NCI-H2196 treated with DMSO at 0.1 percent for 48 hours (cell line): Measurements from ENCODE around the gene GP1BB.
A peak's percentile ranks its signal among the peaks of the same experiment; 100 is the strongest.

ENCODE experiments used
- DNase-seq: peaks from one replicate; lab custom pipeline; 2025; ENCODE audit not compliant: unreplicated experiment; lab: John Stamatoyannopoulos, UW

The GP1BB gene

DNA sequence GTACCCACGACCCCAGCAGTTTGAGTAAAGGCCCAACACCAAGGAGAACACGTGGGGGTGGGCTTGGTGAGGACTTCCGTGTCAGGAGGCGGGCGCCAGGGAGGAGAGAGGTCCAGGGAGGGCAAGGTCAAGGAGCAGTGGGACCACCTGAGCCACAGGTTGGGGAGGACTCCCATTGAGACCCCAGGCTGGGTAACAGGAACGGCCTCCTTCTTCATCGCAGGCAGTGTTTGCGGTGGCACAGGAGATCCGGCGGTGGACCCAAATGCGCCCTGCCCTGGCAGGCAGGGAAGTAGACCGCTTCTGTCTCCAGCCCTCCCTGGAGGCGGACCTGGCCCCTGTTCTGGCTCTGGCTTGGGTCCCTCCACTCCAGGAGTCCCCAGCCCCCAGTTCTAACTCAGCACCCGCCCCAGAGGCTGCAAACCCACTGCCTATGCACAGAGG, 31.4 kb downstream of the GP1BB start:
- no peak for DNase-seq

DNA sequence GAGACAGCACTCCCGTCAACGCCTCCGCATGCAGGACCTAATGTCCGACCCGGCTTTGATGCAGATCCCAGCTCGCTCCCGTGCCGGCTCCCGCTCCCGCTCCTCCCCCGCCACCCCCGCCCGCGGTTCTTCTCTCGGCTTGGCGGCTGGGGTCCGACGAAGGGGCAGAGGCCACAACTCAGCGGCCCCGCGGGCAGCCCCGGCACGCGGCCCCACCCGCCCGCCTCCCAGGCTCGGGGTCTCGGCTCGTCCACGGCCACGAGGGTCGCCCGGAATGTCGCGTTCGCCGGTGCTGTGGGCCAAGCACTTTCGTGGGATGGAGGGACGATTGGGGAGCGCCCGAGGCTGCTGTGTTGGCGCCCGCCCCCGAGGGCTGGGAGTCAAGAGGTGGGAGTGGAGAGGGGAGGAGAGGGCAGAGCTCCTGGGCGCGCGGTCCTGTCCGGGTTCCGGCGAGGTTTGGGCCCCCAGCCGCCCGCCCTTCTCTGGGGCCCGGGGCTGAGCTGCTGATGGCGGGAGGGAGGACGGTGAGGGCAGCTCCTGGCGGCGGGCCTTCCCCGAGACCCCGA, 31.9 kb downstream of the GP1BB start:
- no peak for DNase-seq

DNA sequence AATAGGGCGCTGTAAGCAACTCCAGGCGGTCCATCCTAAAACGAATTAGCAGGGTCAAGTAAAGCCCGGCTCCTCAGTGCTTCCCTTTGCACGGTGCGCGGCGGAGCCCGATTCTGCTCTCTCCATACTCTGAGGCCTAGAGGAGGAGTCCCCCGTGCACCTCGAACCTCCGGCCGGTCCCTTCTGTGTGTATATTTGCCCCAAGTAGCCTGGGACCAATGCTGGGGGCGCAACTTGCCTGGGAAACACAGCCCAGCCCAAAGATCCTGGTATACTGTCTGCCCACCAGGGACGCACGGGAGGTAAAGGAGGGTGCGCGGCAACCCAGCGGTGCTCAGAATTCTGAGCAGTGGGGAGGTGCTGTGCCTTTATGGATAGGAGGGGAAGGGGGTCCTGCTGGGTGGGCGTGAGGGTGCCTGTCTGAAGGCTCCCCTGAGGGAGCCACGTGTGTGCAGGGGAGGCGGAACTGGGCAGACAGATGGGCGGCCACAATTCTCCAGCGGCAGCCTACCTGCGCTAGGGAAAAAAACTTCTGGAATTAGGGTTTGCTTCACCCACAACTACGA, 32.5 kb downstream of the GP1BB start:
- no peak for DNase-seq

DNA sequence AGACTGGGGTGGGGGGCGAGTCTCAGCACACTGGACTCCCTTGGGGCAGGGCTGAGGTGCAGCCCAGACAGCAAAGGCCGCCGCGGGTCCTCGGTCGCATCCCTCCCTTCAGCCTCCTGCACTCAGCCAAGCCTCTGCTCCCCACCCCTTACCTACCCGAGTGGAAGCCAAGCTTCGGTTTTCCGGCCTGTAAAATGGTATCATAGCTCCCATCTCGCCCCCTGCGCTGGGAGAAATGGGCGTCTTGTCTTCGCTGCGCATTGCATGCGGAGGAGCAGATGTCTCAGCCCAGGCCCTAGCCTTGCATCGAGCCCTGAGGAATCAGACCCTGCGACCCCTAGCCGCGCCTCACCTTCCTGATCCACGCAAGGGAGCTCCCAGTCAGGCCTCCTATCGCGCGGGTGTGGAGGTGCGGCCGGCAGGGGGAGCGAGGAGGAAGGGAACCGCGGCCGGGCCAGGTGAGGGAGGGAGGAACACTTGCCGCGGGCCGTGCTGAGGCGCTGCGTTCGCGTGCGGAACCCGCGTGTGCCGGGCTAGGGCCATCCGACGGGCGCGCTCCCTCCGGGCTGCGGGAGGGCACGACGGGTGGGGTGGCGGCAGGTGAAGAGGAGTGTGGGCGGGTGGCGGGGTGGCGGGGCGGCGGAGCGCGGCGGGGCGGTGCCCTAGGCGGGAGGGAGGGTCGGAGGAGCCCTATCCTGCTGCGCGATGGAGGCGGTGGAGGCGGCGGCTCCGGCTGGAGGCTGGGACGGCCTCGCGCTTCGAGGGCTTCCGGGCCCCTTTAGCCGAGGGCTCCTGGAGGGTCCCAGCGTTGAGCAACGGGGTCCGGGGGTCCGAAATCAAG, 33.2 kb downstream of the GP1BB start:
- DNase-seq, result peak; percentile 21

DNA sequence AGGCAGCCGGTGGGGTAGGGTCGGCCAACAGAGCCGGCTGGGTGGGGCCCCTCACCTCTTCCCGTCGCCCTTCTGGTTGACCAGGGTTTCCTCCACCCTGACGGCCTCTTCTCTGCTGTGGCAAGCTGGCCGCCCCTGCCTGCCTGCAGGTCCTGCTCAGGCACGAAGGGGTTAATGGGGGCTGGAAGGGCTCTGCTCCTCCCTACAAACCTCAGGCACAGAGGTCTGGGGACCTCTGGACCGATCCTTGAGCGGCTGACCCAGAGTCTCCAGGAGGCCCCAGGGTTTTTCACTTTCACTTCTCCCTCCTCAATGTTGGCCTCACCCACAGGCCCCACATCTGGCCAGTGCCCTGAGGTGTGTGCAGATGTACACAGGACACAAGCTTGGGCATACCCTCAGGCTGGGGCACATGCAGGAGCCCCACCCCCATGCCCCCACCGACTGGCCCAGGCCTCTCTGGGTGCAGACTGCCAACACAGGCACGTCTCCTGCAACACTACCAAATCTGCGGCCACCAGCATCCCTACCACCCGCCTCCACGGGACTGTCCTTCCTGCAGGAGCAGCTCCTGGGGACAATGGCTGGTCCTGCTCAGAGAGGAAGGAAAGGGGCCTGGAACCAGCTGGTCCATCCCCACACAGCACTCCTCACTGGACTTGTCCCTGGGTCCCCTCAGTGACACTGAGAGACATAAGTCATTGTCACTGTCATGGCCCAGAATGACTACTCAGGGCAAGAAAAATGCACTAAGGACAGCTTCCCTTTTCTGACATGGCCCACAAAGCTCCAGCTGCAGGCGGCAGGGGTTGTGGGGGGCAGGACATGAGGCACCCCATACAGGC, 34.0 kb downstream of the GP1BB start:
- DNase-seq, result no peak

DNA sequence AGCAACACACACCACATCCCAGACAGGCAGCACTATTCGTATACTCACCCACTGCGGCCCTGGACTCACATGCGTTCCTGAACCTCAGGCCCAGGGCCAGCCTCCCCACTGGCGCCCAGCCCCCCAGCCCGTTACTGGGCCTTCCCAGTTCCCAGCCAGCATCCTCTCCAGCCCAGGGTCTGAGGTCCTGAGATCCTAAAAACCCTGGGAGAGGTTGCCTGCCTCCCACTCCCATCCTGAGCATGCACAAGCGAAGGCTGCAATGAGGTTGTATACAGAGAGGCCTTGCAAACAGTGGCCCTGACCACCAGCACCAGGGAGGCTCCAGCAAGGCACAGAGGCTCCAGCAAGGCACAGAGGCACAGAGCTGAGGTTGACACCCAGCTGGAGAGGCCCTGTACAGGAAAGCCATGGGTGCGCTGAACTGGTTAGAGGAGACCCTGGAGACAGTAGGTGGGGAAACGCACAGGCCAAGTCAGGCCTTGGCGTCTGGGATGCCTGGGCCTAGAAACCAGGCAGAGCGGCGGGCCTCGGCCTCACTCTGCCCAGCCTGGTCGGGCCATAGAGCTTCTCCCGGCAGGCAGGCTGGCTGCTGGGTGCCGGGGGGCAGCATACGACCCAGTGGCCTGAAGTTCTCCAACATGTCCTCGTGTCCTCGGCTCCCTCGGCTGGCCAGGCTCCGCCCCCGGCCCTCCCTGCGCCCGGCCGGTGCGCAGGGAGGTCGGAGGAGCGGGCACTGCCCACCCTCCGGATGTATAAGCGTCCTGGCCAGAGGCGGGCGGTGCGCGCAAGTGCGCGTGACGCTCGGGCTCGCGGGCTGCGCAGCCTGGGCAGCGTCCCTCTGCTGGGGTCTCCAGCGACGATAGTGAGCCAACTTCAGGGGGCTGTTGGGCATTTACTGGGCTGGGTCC, 34.9 kb downstream of the GP1BB start:
- DNase-seq, result no peak

DNA sequence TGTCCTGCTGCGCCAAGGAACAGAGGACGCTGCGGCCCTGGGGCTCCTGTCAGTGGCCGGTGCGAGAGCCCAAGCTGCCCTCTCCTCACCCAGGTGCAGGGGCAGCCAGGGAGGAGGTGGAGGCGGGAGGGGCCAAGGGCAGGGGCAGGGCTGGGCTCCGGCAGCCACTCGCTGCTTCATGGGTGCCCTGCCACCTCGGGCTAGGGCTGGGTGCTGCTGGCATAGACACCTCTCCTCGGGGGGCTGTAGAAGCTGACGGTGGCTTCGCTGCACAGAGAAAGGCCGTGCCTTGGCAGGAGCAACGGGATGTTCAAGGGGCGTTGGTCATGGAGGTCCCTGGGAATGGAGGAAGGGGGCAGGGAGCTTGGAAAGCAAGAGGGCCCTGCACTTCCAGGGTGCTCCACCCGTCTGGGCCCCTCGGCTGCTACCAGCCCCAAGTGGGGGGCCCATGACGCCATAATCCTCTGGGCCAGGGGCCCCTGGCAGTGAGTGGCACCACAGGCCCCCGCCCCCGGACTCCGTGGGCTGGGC, 35.6 kb downstream of the GP1BB start:
- DNase-seq, result no peak

DNA sequence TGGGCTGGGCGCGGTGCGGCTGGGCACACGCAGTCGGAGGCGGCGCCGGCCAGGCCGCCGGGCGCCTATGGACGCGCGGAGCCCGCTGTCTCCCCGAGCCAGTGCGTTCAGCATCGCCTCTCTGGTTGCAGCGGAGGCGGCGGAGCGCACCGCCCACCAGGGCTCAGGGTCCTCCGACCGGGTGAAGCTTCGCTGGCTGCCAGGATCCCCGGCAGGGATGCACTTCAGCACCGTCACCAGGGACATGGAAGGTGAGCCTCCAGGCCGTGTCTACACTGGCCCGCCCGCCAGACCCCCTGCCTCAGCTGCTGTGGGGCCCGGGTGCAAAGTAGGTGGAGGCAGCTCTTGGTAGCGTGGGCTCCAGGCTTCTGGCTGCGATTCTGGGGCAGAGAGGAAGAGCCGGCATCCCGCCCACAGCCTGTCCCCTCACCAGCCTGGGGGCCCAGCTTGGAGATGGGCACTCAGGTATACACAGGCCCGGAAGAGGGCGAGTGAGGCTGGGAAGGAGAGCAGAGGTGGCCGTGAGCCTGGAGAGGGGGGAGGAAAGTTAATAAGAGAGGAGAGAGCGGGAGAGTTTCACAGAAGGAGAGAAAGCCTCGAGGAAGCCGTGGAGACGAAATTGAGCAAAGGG, 36.2 kb downstream of the GP1BB start:
- no peak for DNase-seq

DNA sequence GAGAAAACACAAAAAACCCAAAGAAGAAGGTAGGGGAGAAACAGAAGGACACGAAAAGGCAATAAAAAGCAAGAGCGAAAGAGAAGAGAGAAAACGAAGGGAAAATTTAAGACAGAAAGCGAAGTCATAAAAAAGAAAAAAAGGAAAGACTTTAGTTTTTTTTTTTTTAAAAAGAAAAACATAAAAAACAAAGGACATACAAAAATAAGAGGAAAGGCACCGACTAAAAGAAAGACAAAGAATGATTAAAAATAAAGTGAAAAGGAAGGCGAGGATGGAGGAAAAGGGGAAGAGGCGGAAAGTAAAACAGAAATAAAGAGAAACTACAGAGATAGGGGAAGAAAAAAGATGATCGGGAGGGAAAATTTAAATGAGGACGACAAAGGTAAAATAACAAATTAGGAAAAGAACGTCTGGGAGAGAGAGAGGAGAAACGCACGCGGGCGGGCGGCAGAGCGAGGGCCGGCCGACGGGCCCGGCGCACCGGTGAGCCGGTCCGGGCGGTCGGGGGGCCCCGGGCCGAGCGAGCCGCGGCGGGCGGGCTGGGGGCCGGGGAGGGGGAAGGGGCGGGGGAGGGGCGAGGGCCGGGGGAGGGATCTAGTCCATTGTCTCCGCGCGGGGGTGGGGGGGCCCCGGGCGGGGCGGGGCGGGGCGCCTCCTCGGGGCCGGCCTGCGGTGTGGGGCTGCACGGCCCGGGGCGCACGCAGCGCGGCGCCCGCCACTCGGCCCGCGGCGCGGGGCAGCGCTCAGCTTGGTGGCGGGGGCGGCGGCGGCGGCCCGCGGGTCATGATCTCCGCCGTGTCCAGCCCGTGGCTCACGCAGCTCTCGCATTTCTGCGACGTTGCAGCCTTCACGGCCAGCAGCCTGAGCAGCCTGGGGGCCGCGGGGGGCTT, 37.0 kb downstream of the GP1BB start, which contains the start of gene TBX1:
Gene TBX1, plus strand, starts transcription at position 721 of the 893 bp plus-strand sequence. Its CDS starts 66 bp downstream, at position 787.
- DNase-seq, result no peak

DNA sequence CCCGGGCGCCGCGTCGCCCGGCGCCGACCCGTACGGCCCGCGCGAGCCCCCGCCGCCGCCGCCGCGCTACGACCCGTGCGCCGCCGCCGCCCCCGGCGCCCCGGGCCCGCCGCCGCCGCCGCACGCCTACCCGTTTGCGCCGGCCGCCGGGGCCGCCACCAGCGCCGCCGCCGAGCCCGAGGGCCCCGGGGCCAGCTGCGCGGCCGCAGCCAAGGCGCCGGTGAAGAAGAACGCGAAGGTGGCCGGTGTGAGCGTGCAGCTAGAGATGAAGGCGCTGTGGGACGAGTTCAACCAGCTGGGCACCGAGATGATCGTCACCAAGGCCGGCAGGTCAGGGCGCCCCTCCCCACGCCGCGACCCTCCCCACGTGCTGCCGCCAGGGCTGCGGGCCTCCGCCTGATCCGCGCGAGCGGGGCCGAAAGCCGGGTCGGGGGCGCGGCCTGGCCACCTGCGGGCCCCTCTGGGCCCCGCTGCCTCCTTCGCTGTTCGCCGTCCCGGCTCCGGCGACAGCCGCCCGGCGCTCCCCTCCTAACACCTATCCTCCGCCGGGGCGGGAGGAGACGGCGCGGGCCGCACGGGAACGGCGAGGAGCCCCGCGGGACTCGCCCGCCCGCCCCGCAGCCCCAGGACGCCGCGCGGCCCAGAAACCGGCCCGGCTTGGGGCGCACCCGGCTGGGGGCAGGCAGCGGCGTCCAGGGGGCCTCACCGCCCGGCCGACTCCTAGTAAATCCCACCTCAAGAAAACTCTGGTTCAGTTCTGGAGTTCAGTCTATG, 37.8 kb downstream of the GP1BB start:
- DNase-seq, result no peak

DNA sequence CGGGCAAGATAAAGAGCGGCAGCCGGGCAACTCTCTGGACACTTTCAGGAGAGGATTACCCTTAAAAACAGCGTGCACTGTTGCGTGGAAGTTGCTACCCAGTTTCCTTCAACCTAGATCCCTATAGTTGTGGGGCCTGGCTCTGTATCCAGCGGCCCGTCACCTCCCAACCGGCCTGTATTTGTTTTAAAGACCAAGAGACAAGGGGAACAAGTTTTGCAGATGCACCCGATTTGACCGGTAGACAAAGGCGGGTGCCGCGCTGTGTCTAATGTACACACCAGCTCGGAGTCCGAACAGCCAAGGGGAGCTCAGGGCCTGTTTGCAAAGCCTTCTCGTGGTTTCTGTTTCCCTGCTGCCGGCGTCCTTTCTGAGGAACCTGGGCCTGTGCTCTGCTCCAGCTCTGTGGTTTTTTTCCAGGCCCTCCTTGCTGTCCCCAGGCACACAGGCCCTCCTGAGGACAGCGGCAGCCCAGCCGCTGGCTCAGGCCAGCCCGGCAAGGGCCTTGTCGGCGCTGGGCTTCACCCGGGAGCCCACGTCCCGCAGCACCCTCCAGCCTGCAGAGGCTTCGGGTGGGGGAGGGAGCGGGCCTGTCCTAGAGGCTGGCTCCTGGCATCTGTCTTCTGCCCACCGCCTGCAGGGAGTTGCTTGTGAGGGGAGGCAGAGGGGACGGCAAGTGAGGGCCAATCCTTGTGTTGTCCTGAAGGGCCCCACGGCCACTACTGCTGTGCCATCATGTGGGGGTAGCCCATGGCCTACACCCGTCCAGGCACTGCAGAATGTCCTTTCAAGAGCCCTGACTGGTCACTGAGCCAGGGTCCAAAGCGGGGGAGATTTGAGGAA, 38.6 kb downstream of the GP1BB start:
- DNase-seq, result peak; percentile 4

DNA sequence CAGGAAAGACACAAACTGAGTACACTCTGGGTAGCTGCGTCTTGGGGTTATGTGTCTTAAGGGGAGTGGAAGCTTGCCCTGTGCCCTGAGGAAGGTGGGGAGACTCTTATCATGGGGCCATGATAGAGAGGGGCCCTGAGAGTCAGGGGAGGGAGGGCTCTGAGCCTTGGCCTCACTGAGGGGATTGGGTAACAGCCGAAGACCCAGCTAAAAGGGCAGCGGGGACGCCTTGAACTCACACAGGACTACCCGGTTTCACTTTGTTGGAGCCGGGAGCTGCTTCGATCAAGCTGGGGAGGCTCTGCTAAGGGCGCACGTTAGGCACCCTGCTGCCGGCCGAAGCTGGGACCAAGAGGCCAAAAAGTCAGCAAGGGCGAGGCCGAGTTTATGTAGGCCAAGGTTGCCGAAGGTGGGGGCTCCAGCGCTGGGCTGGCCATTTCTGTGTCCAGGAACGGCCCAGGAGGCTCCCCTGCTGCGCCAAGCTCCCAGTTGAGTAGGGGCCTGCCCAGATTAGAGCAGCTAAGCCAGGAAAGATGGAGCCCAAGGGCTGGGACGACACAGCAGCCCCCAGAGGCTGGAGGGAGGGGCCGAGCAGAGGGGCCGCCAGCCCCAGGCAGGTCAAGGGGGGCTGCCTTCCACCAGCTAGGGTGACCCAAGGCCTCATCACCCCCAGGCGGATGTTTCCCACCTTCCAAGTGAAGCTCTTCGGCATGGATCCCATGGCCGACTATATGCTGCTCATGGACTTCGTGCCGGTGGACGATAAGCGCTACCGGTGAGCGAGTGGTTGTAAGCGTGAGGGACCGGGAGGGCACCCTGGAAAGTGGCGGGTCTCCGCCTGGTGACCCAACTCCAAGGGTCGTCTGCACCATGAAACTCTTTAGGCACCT, 39.5 kb downstream of the GP1BB start:
- no peak for DNase-seq

DNA sequence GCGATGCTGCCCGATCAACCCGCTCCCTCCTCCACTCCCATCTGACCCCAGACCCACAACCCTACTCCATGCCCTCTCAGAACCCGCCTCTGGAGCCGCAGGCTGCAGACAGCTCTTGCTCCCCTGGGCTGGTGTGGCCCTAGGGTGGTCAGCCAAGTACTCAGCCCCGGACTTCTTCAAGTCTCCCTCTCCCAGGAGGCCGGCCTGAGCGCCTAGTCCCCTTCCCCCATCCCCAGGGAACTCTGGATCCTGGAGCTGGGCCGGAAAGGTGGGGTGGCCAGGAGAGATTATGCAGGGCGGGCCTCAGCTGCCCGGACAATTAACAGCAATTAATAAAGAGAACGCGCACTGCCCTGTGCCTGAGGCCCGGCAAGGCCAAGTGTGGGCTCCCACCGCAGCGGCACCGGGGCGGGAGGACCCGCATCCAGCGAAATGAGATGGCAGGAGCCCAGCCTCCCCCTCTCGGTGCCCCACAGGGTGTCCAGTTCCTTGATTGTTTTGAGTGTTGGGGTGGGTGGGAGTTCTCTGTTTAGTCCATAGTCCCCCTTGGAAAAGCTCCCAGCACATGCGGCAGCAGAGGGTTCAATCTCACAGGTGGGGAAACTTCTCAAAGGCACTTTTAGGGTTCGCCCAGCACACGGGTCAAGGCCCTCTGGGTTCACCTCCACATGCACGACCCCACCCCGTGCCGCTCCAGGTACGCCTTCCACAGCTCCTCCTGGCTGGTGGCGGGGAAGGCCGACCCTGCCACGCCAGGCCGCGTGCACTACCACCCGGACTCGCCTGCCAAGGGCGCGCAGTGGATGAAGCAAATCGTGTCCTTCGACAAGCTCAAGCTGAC, 40.3 kb downstream of the GP1BB start:
- DNase-seq, result no peak

DNA sequence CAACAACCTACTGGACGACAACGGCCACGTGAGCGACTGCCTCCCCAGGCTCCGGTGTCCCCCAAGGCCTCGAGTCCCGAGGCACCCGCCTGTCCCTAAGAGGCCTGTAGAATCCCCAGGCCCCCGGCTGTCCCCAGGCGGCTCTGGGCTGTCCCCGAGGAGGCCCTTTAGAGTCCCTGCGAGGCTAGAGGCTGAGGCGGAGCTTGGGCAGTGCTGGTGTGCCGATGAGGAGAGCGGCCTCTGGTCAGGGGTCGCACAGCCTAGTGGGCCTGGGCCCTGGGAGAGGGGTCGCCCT, 40.9 kb downstream of the GP1BB start:
- no peak for DNase-seq
